ENCODE results near the gene FAR2. TPM values are rescaled to one million over a fixed set of nuclear protein-coding genes. Genes with fewer than 3 reads are reported as not detected.

The FAR2 gene
- total RNA-seq, 1 experiment from 2014 or later = 10.7 TPM

DNA sequence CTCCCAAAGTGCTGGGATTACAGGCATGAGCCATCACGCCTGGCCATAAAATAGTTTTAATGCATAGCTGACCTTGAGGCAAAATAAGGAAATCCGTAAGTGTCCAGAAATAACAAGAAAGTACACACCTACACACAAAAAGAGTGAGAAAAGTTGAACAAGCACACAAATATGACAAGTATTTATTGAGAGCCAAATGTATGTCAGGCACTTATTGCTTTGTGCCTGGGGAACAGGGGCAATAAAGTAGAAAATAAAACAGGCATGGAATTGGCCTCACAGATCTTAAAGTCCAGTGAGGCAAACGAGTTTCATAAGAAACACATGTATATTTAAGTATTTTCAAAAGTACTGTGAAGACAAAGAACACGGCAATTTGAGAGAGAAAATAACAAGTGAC, 128.2 kb downstream of the FAR2 start:
- no peak overlapping the region for H3K27ac ChIP-seq (ENCODE audit: low read depth, low read length, poor library complexity, severe bottlenecking)
- CTCF ChIA-PET = no interaction called here
- intact Hi-C loops (cut with micrococcal nuclease; ENCODE audit: unreplicated experiment) = no loop called here
- no peak overlapping the region for H3K4me3 ChIP-seq (ENCODE audit: low read depth, low read length, poor library complexity, severe bottlenecking)
- no peaks in the 10 kb centered on the region for H3K36me3 ChIP-seq (ENCODE audit: insufficient read depth, low read length, poor library complexity, severe bottlenecking)
- POLR2A ChIA-PET (ENCODE audit: low non-redundant PET) = no interaction called here
- TF ChIP-seq, protein P1, sequence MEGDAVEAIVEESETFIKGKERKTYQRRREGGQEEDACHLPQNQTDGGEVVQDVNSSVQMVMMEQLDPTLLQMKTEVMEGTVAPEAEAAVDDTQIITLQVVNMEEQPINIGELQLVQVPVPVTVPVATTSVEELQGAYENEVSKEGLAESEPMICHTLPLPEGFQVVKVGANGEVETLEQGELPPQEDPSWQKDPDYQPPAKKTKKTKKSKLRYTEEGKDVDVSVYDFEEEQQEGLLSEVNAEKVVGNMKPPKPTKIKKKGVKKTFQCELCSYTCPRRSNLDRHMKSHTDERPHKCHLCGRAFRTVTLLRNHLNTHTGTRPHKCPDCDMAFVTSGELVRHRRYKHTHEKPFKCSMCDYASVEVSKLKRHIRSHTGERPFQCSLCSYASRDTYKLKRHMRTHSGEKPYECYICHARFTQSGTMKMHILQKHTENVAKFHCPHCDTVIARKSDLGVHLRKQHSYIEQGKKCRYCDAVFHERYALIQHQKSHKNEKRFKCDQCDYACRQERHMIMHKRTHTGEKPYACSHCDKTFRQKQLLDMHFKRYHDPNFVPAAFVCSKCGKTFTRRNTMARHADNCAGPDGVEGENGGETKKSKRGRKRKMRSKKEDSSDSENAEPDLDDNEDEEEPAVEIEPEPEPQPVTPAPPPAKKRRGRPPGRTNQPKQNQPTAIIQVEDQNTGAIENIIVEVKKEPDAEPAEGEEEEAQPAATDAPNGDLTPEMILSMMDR (conservative IDR thresholded peaks at IDR 0.05; ENCODE audit: low read depth, low read length) = no peak
- no peak for TF ChIP-seq EZH2 (IDR thresholded peaks at IDR 0.05; ENCODE audit: borderline replicate concordance, low read depth, low read length, poor library complexity, severe bottlenecking)
- H3K27me3 ChIP-seq (replicated peaks; ENCODE audit: insufficient read depth, low read depth, low read length, poor library complexity) = no peaks in the 10 kb centered on the region
- BruUV-seq (replicated peaks) = no TSS peak
- H3K4me1 ChIP-seq (ENCODE audit: insufficient read depth, low read length, poor library complexity, severe bottlenecking) = peaks cover 13% of the 10 kb centered on the region
- no peaks in the 10 kb centered on the region for H3K9me3 ChIP-seq (ENCODE audit: low read depth, low read length, poor library complexity, severe bottlenecking)
- no peak for DNase-seq (ENCODE audit: low spot score)

DNA sequence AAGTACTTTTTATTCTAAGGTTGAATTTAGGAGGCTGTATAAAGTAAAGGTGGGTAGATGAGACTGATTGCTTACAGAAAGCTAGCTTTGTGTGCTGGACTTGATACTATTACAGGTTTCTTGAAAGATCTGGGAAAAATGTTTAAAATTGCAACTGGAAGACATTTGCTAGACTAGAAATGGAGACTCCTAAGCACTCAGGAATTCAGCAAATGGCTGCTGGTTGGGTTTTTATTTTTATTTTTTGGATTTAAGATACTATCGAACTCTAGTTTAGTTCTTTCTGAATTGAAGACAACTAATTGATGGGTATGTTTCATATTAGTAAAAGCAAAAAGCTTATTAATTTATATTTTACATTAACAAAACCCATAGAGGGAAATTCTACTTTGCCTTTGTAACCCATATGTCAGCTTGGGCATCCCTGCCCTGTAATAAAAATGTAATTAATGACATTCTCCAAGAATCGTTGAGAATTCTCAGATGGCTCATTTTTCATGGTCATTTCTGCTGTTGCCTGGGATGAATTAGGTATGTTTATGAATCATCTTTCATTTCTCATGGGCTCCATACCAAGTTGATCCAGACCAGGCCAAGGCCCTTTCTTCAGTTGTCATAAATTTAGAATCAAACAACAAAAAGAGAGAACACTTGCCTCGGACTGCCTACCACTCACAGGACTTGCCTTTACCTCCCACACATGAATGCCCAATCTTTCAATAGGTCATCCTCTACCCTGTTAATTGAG, 129.8 kb downstream of the FAR2 start:
- DNase-seq (ENCODE audit: low spot score) = no peak
- no peaks in the 10 kb centered on the region for H3K27me3 ChIP-seq (replicated peaks; ENCODE audit: insufficient read depth, low read depth, low read length, poor library complexity)
- TF ChIP-seq EZH2 (IDR thresholded peaks at IDR 0.05; ENCODE audit: borderline replicate concordance, low read depth, low read length, poor library complexity, severe bottlenecking) = no peak
- TF ChIP-seq, protein P1 (conservative IDR thresholded peaks at IDR 0.05; ENCODE audit: low read depth, low read length) = no peak
- ChIA-PET CTCF (no interaction called here), POLR2A (ENCODE audit: low non-redundant PET) (no interaction called here)
- no TSS peak for BruUV-seq (replicated peaks)
- intact Hi-C loops (cut with micrococcal nuclease; ENCODE audit: unreplicated experiment) = no loop called here
- no peak overlapping the region for H3K4me3 ChIP-seq (ENCODE audit: low read depth, low read length, poor library complexity, severe bottlenecking)
- H3K4me1 ChIP-seq (ENCODE audit: insufficient read depth, low read length, poor library complexity, severe bottlenecking) = peaks cover 23% of the 10 kb centered on the region
- H3K27ac ChIP-seq (ENCODE audit: low read depth, low read length, poor library complexity, severe bottlenecking) = no peak overlapping the region
- no peaks in the 10 kb centered on the region for H3K36me3 ChIP-seq (ENCODE audit: insufficient read depth, low read length, poor library complexity, severe bottlenecking)
- H3K9me3 ChIP-seq (ENCODE audit: low read depth, low read length, poor library complexity, severe bottlenecking) = no peaks in the 10 kb centered on the region

DNA sequence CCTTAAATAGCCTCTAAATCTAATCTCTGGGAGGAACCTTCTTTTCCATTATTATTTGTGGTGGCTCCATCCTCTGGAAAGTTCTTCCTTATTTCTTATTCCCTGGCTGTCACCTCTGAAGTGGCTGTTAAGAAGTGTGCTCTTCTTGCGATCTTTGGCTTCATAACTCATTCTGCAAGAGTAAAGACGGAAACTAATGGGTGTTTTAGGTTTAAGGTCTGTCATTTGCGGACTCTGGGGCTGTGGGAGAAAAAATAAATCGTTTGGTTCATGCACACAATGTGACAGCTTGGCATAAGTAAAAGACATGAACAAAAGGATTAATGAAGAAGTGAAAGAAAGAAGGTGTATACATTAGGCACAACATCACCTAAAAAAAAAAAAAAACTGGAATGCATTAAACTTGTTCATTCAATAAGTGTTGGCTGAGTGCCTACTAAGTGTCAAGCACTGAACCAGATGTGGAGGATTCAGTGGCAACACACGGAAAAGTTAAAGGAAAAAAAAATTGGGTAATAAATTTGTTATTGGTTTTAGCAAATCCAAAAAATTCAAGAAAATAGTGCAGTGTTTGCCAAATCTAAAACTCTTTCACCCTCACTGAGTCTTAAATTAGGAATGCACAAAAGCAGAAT, 132.4 kb downstream of the FAR2 start:
- Histone ChIP-seq H3K27ac (ENCODE audit: low read depth, low read length, poor library complexity, severe bottlenecking) (peak overlapping the region; percentile 68), H3K27me3 (replicated peaks; ENCODE audit: insufficient read depth, low read depth, low read length, poor library complexity) (no peaks in the 10 kb centered on the region), H3K9me3 (ENCODE audit: low read depth, low read length, poor library complexity, severe bottlenecking) (no peaks in the 10 kb centered on the region), H3K4me3 (ENCODE audit: low read depth, low read length, poor library complexity, severe bottlenecking) (no peak overlapping the region), H3K4me1 (ENCODE audit: insufficient read depth, low read length, poor library complexity, severe bottlenecking) (peaks cover 23% of the 10 kb centered on the region), H3K36me3 (ENCODE audit: insufficient read depth, low read length, poor library complexity, severe bottlenecking) (no peaks in the 10 kb centered on the region)
- intact Hi-C loops (cut with micrococcal nuclease; ENCODE audit: unreplicated experiment) = loop anchor here (10.0 kb wide), 1 partner anchor 1677 kb away; no protein-coding TSS in a partner anchor
- DNase-seq (ENCODE audit: low spot score) = no peak
- ChIA-PET CTCF (no interaction called here), POLR2A (ENCODE audit: low non-redundant PET) (no interaction called here)
- TF ChIP-seq, protein P1 (conservative IDR thresholded peaks at IDR 0.05; ENCODE audit: low read depth, low read length) = no peak
- no peak for TF ChIP-seq EZH2 (IDR thresholded peaks at IDR 0.05; ENCODE audit: borderline replicate concordance, low read depth, low read length, poor library complexity, severe bottlenecking)
- no TSS peak for BruUV-seq (replicated peaks)
